Measurements from ENCODE around the gene ABL2. TPM values are rescaled to one million over a fixed set of nuclear protein-coding genes. Genes with fewer than 3 reads are reported as not detected.

Gene ABL2
- total and polyA plus RNA-seq, 9 of the 15 experiments (the other 6 are each of a cell fraction or from before 2014, with no cell fraction given) = 1.4 to 15.0 (median 8.6) TPM

- TF ChIP-seq, protein P1, sequence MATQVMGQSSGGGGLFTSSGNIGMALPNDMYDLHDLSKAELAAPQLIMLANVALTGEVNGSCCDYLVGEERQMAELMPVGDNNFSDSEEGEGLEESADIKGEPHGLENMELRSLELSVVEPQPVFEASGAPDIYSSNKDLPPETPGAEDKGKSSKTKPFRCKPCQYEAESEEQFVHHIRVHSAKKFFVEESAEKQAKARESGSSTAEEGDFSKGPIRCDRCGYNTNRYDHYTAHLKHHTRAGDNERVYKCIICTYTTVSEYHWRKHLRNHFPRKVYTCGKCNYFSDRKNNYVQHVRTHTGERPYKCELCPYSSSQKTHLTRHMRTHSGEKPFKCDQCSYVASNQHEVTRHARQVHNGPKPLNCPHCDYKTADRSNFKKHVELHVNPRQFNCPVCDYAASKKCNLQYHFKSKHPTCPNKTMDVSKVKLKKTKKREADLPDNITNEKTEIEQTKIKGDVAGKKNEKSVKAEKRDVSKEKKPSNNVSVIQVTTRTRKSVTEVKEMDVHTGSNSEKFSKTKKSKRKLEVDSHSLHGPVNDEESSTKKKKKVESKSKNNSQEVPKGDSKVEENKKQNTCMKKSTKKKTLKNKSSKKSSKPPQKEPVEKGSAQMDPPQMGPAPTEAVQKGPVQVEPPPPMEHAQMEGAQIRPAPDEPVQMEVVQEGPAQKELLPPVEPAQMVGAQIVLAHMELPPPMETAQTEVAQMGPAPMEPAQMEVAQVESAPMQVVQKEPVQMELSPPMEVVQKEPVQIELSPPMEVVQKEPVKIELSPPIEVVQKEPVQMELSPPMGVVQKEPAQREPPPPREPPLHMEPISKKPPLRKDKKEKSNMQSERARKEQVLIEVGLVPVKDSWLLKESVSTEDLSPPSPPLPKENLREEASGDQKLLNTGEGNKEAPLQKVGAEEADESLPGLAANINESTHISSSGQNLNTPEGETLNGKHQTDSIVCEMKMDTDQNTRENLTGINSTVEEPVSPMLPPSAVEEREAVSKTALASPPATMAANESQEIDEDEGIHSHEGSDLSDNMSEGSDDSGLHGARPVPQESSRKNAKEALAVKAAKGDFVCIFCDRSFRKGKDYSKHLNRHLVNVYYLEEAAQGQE (IDR thresholded peaks at IDR 0.05; ENCODE audit: borderline replicate concordance) = peak; percentile 86
- TF ChIP-seq, protein P1 (CRISPR knock-in tag; IDR thresholded peaks at IDR 0.05; ENCODE audit: low read depth) = no peak
- TF ChIP-seq YY1 (IDR thresholded peaks at IDR 0.05; ENCODE audit: borderline replicate concordance in 1 of 3, control insufficient read depth in 1 of 3, extremely low read depth in 1 of 3, insufficient read depth in 3 of 3, insufficient read length in 1 of 3, insufficient replicate concordance in 2 of 3, low read depth in 1 of 3, low read length in 2 of 3) (no peak), ZBTB8A (IDR thresholded peaks at IDR 0.05; ENCODE audit: partially characterized antibody) (no peak), TFAM (CRISPR knock-in tag; conservative IDR thresholded peaks at IDR 0.05) (no peak), RAD21 (CRISPR knock-in tag; conservative IDR thresholded peaks at IDR 0.05 in 1 of 2, IDR thresholded peaks at IDR 0.05 in 1 of 2) (peak; percentile 80 to 94), MAFF (IDR thresholded peaks at IDR 0.05; ENCODE audit: low read length) (no peak), ARID2 (IDR thresholded peaks at IDR 0.05) (peak; percentile 60; the same call in 1 of the 2 replicates), IFI16 (CRISPR knock-in tag; IDR thresholded peaks at IDR 0.05) (no peak), DACH1 (IDR thresholded peaks at IDR 0.05; ENCODE audit: partially characterized antibody) (no peak)
- TF ChIP-seq, protein P2, sequence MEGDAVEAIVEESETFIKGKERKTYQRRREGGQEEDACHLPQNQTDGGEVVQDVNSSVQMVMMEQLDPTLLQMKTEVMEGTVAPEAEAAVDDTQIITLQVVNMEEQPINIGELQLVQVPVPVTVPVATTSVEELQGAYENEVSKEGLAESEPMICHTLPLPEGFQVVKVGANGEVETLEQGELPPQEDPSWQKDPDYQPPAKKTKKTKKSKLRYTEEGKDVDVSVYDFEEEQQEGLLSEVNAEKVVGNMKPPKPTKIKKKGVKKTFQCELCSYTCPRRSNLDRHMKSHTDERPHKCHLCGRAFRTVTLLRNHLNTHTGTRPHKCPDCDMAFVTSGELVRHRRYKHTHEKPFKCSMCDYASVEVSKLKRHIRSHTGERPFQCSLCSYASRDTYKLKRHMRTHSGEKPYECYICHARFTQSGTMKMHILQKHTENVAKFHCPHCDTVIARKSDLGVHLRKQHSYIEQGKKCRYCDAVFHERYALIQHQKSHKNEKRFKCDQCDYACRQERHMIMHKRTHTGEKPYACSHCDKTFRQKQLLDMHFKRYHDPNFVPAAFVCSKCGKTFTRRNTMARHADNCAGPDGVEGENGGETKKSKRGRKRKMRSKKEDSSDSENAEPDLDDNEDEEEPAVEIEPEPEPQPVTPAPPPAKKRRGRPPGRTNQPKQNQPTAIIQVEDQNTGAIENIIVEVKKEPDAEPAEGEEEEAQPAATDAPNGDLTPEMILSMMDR (IDR thresholded peaks at IDR 0.05 in 2 of 3, conservative IDR thresholded peaks at IDR 0.05 in 1 of 3; ENCODE audit: insufficient read depth in 2 of 3, low read depth in 1 of 3, low read length in 3 of 3) = peak; percentile 55 to 85 (median 56); a peak in 4 of 6 replicates
- TF ChIP-seq, protein P3, sequence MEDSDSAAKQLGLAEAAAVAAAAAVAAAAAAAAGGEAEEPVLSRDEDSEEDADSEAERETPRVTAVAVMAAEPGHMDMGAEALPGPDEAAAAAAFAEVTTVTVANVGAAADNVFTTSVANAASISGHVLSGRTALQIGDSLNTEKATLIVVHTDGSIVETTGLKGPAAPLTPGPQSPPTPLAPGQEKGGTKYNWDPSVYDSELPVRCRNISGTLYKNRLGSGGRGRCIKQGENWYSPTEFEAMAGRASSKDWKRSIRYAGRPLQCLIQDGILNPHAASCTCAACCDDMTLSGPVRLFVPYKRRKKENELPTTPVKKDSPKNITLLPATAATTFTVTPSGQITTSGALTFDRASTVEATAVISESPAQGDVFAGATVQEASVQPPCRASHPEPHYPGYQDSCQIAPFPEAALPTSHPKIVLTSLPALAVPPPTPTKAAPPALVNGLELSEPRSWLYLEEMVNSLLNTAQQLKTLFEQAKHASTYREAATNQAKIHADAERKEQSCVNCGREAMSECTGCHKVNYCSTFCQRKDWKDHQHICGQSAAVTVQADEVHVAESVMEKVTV (CRISPR knock-in tag; IDR thresholded peaks at IDR 0.05) = peak; percentile 64
- TF ChIP-seq, protein P4, sequence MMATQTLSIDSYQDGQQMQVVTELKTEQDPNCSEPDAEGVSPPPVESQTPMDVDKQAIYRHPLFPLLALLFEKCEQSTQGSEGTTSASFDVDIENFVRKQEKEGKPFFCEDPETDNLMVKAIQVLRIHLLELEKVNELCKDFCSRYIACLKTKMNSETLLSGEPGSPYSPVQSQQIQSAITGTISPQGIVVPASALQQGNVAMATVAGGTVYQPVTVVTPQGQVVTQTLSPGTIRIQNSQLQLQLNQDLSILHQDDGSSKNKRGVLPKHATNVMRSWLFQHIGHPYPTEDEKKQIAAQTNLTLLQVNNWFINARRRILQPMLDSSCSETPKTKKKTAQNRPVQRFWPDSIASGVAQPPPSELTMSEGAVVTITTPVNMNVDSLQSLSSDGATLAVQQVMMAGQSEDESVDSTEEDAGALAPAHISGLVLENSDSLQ (IDR thresholded peaks at IDR 0.05) = peak; percentile 49; the same call in 1 of the 2 replicates
Observed at GRCh38 chr1:179251675-179252074, 22.2 kb upstream of the ABL2 start (continued).
